ENCODE data around the gene GCKR. TPM values are rescaled to one million over a fixed set of nuclear protein-coding genes. Genes with fewer than 3 reads are reported as not detected.

Gene GCKR
- total RNA-seq, 4 donors from 2014 or later = 1.4 to 2.1 (median 1.5) TPM; not detected in 1

GRCh38 chr2:27572998-27573429 lies 76.4 kb downstream of the GCKR start:
- TF ChIP-seq CTCF (IDR thresholded peaks at IDR 0.05; ENCODE audit: low read depth) = no peak

Small RNA genes within 50 kb of the gene (small RNA-seq; reads per million reads assigned to genes)
- gene RNU6-986P = not detected

Other genes starting within 250 kb of the GCKR start
- not detected for gene SLC30A3, start 233.8 kb upstream of the GCKR start, total RNA-seq
- under 1 TPM in 1 of 4 donors, not detected in 3; 0.88 TPM for gene DNAJC5G, start 221.4 kb upstream of the GCKR start, total RNA-seq
- gene TRIM54, start 214.4 kb upstream of the GCKR start, total RNA-seq = under 1 TPM in 1 of 4 donors, not detected in 3; 0.66 TPM
- 1 to 10 TPM in 3 of 4 donors, not detected in 1; 1.7 to 3.4 (median 2.9) TPM for gene UCN, start 188.4 kb upstream of the GCKR start, total RNA-seq
- 10 to 100 TPM; 56.8 to 88.7 (median 77.1) TPM for gene MPV17, start 173.7 kb upstream of the GCKR start, total RNA-seq
- 10 to 100 TPM; 28.0 to 43.0 (median 34.0) TPM for gene GTF3C2, start 140.1 kb upstream of the GCKR start, total RNA-seq
- 10 to 100 TPM; 36.4 to 44.2 (median 42.2) TPM for gene EIF2B4, start 126.5 kb upstream of the GCKR start, total RNA-seq
- gene SNX17, start 126.2 kb upstream of the GCKR start, total RNA-seq = 100 to 1,000 TPM in 2 of 4 donors, 10 to 100 TPM in 2; 71.6 to 115 (median 102) TPM
- 10 to 100 TPM in 1 of 4 donors, 1 to 10 TPM in 3; 4.9 to 12.8 (median 8.2) TPM for gene ZNF513, start 116.1 kb upstream of the GCKR start, total RNA-seq
- 10 to 100 TPM; 28.2 to 51.1 (median 41.4) TPM for gene PPM1G, start 87.2 kb upstream of the GCKR start, total RNA-seq
- gene NRBP1, start 68.2 kb upstream of the GCKR start, total RNA-seq = 10 to 100 TPM; 47.4 to 73.3 (median 64.2) TPM
- gene KRTCAP3, start 54.5 kb upstream of the GCKR start, total RNA-seq = 1 to 10 TPM in 2 of 4 donors, under 1 TPM in 1, not detected in 1; 0.66 to 2.0 (median 1.1) TPM
- gene IFT172, start 7.1 kb upstream of the GCKR start, total RNA-seq = 10 to 100 TPM; 21.8 to 33.5 (median 25.5) TPM
- 10 to 100 TPM; 39.6 to 65.4 (median 50.9) TPM for gene FNDC4, start 1.6 kb upstream of the GCKR start, total RNA-seq
- 10 to 100 TPM; 17.1 to 24.6 (median 21.9) TPM for gene ZNF512, start 86.2 kb downstream of the GCKR start, total RNA-seq
- 1 to 10 TPM; 2.5 to 6.6 (median 4.1) TPM for gene CCDC121, start 132.2 kb downstream of the GCKR start, total RNA-seq
- 10 to 100 TPM; 19.6 to 32.3 (median 27.6) TPM for gene GPN1, start 132.2 kb downstream of the GCKR start, total RNA-seq
- gene SUPT7L, start 166.8 kb downstream of the GCKR start, total RNA-seq = 10 to 100 TPM; 18.7 to 30.3 (median 23.3) TPM
- 10 to 100 TPM; 20.7 to 23.1 (median 22.3) TPM for gene SLC4A1AP, start 167.1 kb downstream of the GCKR start, total RNA-seq